H1 (cell line): Measurements from ENCODE around the gene ZSCAN10.
A peak's percentile ranks its signal among the peaks of the same experiment; 100 is the strongest.

Source experiments
- ASH2L ChIP-seq: fragments of 200-600, 300-600 bp; sonication (generic); IDR thresholded peaks from one replicate; pipeline ENCODE4 v1.7.1; 2017; ENCODE audit warnings: low read length
- BACH1 ChIP-seq: IDR thresholded peaks from 2 replicates; pipeline ENCODE4 v1.6.1; 2012; ENCODE audit warnings: low read length, improper control_type of control experiment
- EGR1 ChIP-seq: IDR thresholded peaks from 2 replicates; pipeline ENCODE4 v1.6.1; 2011; ENCODE audit warnings: low read depth, low read length, borderline replicate concordance
- EZH2 ChIP-seq: fragments of 200-600 bp; sonication (generic); IDR thresholded peaks from 2 replicates; pipeline ENCODE4 v1.7.1; 2012; ENCODE audit warnings: low read depth, mild to moderate bottlenecking, moderate library complexity, low read length, inconsistent platforms; ENCODE audit not compliant: severe bottlenecking
- MAFK ChIP-seq: IDR thresholded peaks from 2 replicates; pipeline ENCODE4 v1.6.1; 2012; ENCODE audit warnings: low read depth, mild to moderate bottlenecking, improper control_type of control experiment, low read length
- POLR2A ChIP-seq, 2 experiments: IDR thresholded peaks; 1 replicate in 1 of 2; 2 replicates in 1 of 2; pipeline ENCODE4 v1.6.1; 2011; ENCODE audit warnings: low read depth in 2 of 2, low read length in 2 of 2, mild to moderate bottlenecking in 2 of 2; ENCODE audit errors: control extremely low read depth in 1 of 2
- RAD21 ChIP-seq, 2 experiments: IDR thresholded peaks in 1 of 2; conservative IDR thresholded peaks in 1 of 2; 2 replicates each; pipeline ENCODE4 v1.6.1; 2011; ENCODE audit warnings: low read depth in 2 of 2, low read length in 2 of 2, improper control_type of control experiment in 1 of 2, inconsistent platforms in 1 of 2, mild to moderate bottlenecking in 1 of 2, moderate library complexity in 1 of 2
- RBBP5 ChIP-seq: IDR thresholded peaks from 2 replicates; pipeline ENCODE4 v1.7.1; 2012; ENCODE audit warnings: low read depth, mild to moderate bottlenecking, inconsistent platforms, low read length, moderate library complexity, borderline replicate concordance
- ZNF274 ChIP-seq: IDR thresholded peaks from 2 replicates; pipeline ENCODE4 v1.7.0; 2012; ENCODE audit warnings: low read length, borderline replicate concordance; ENCODE audit errors: extremely low read depth
- TF ChIP-seq, protein P1 (sequence below), 3 experiments: IDR thresholded peaks; 1 replicate in 2 of 3; 2 replicates in 1 of 3; pipeline versions ENCODE4 v1.5.1 to v1.6.1; 2011; ENCODE audit warnings: low read length in 3 of 3, mild to moderate bottlenecking in 3 of 3, inconsistent platforms in 2 of 3, low read depth in 1 of 3, moderate library complexity in 1 of 3; ENCODE audit not compliant: insufficient read depth in 1 of 3; ENCODE audit errors: control extremely low read depth in 1 of 3
- TF ChIP-seq, protein P2 (sequence below): IDR thresholded peaks from 2 replicates; pipeline ENCODE4 v1.6.1; 2012; ENCODE audit warnings: inconsistent platforms
- TF ChIP-seq, protein P3 (sequence below): IDR thresholded peaks from 2 replicates; pipeline ENCODE4 v1.6.1; 2012; ENCODE audit warnings: inconsistent platforms
- TF ChIP-seq, protein P4 (sequence below): IDR thresholded peaks from 2 replicates; pipeline ENCODE4 v1.6.1; 2011; ENCODE audit warnings: low read depth, mild to moderate bottlenecking, low read length; ENCODE audit not compliant: insufficient read depth

DNA sequence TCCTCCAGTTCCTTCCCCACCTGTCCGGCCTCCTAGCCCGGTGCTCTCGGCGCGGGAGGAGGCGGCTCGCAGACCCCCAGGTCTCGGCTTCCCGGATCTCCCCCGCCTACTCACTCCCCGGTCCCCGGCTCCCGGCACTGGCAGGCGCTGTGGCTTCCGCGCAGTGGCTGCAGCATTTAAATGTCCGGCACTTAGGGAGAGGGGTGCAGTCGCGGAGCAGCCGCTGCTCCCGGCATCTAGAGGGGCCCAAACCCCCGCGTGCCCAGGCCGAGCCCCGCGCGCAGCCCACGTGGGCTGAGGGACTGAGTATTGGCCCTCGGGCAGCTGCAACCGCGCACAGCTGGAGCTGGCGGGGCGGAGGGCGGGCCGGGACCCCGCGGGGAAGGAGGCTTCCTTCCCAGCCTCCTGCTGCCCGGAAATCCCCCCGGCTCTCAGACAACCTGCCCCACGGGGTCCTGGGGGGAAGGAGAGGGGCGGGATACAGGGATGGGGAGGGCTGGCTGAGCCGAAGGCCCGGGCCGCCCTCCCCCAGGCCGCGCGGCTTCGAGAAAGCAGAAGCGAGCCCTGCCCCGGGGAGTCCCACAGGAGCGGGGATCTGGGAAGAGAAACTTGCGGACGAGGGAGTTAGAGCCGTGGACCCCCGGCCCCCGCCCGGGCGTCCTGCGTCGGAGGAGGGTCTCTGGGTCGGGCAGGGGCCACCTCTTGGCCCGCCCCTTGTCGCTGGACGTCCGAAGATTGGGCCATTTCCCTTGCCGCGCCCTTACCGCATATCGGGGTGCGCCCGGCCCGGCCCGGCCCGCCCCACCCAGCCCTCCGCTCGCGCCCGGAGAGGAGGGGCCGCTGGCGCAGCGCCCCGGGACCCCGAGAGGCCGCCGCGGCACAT is 53.1 kb downstream of the ZSCAN10 start, which contains the start of gene MMP25:
- TF ChIP-seq, protein P1, sequence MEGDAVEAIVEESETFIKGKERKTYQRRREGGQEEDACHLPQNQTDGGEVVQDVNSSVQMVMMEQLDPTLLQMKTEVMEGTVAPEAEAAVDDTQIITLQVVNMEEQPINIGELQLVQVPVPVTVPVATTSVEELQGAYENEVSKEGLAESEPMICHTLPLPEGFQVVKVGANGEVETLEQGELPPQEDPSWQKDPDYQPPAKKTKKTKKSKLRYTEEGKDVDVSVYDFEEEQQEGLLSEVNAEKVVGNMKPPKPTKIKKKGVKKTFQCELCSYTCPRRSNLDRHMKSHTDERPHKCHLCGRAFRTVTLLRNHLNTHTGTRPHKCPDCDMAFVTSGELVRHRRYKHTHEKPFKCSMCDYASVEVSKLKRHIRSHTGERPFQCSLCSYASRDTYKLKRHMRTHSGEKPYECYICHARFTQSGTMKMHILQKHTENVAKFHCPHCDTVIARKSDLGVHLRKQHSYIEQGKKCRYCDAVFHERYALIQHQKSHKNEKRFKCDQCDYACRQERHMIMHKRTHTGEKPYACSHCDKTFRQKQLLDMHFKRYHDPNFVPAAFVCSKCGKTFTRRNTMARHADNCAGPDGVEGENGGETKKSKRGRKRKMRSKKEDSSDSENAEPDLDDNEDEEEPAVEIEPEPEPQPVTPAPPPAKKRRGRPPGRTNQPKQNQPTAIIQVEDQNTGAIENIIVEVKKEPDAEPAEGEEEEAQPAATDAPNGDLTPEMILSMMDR (IDR thresholded peaks at IDR 0.05; ENCODE audit: control extremely low read depth in 1 of 3, insufficient read depth in 1 of 3, low read depth in 1 of 3, low read length in 3 of 3): no peak
- TF ChIP-seq, protein P2, sequence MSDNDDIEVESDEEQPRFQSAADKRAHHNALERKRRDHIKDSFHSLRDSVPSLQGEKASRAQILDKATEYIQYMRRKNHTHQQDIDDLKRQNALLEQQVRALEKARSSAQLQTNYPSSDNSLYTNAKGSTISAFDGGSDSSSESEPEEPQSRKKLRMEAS: peak; percentile 60; the same call in 1 of the 2 replicates
- TF ChIP-seq ZNF274 (no peak), EZH2 (no peak), MAFK (no peak), POLR2A (IDR thresholded peaks at IDR 0.05; ENCODE audit: control extremely low read depth in 1 of 2, low read depth in 2 of 2, low read length in 2 of 2) (no peak), EGR1 (no peak), RBBP5 (no peak), RAD21 (IDR thresholded peaks at IDR 0.05 in 1 of 2, conservative IDR thresholded peaks at IDR 0.05 in 1 of 2; ENCODE audit: low read depth in 2 of 2, low read length in 2 of 2) (no peak), ASH2L (peak; percentile 13), BACH1 (peak; percentile 0; the same call in 1 of the 2 replicates)
- TF ChIP-seq, protein P3, sequence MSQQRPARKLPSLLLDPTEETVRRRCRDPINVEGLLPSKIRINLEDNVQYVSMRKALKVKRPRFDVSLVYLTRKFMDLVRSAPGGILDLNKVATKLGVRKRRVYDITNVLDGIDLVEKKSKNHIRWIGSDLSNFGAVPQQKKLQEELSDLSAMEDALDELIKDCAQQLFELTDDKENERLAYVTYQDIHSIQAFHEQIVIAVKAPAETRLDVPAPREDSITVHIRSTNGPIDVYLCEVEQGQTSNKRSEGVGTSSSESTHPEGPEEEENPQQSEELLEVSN: no peak
- TF ChIP-seq, protein P4, sequence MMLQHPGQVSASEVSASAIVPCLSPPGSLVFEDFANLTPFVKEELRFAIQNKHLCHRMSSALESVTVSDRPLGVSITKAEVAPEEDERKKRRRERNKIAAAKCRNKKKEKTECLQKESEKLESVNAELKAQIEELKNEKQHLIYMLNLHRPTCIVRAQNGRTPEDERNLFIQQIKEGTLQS: no peak
